HepG2 (cell line): ENCODE measurements around the gene CACNG4. TPM values are rescaled to one million over a fixed set of nuclear protein-coding genes. Genes with fewer than 3 reads are reported as not detected.

Source experiments
- ATAC-seq: fragments of 200-7000 bp; cut with Tn5 transposase; 3 replicates; pipeline ENCODE4 v1.9.1; 2020; ENCODE audit warnings: mild to moderate bottlenecking, moderate library complexity
- Bru-seq: library from RNA; stranded (reverse); fragments of 400-500 nt; gene quantifications from one replicate; lab custom pipeline; 2021; lab: Mats Ljungman, UMichigan
- BruChase-seq, 2 experiments: library from RNA; stranded (reverse); fragments of 400-500 nt; gene quantifications; one replicate each; lab custom pipeline; 2021; lab: Mats Ljungman, UMichigan
- BruUV-seq: library from RNA; stranded (reverse); fragments of 400-500 nt; replicated peaks from 2 replicates; lab custom pipeline; 2021; lab: Mats Ljungman, UMichigan
- CTCF ChIA-PET: fragments of 300-600 bp; formaldehyde crosslinking; extraction: SDS; loops from one replicate; lab custom pipeline; 2021; ENCODE audit warnings: low total read pairs, inconsistent platforms, low intra/inter-chr PET ratio; lab: Yijun Ruan, JAX
- POLR2A ChIA-PET: fragments of 350-600 bp; sonication (Branson Sonifier 250); formaldehyde crosslinking; loops from one replicate; lab custom pipeline; 2020; ENCODE audit warnings: antibody characterized with exemption, inconsistent platforms; lab: Yijun Ruan, JAX
- DNase-seq: peaks from one replicate; pipeline ENCODE4 v3.0.0-alpha.2; 2015; ENCODE audit warnings: low spot score
- FAIRE-seq: peaks from 3 replicates; lab custom pipeline; 2011; peaks lifted over from hg19 to GRCh38; lab: Jason Lieb, UNC
- H2AFZ ChIP-seq: one replicate; pipeline ENCODE4 v1.6.1; 2011; ENCODE audit warnings: low read length, inconsistent platforms
- H3K27ac ChIP-seq: fragments of 300-600 bp; 3 replicates; pipeline ENCODE4 v1.8.0; 2011; ENCODE audit warnings: mixed run types, mild to moderate bottlenecking, mixed read lengths, low read length, inconsistent platforms; ENCODE audit not compliant: insufficient read depth; ENCODE audit errors: extremely low read length
- H3K27me3 ChIP-seq, 2 experiments: fragments of 200-600 bp in 1 of 2; 2 replicates in 1 of 2; 3 replicates in 1 of 2; pipeline versions ENCODE4 v1.6.0 to v1.8.0; 2011; ENCODE audit warnings: low read length in 2 of 2, mild to moderate bottlenecking in 2 of 2, moderate library complexity in 2 of 2, inconsistent platforms in 1 of 2; ENCODE audit not compliant: insufficient read depth in 2 of 2, control insufficient read depth in 1 of 2
- H3K36me3 ChIP-seq, 2 experiments: fragments of 200-600 bp in 1 of 2; replicated peaks in 1 of 2; 2 replicates in 1 of 2; 3 replicates in 1 of 2; pipeline versions ENCODE4 v1.5.1 to v1.8.0; 2011; ENCODE audit warnings: low read length in 2 of 2, inconsistent platforms in 1 of 2; ENCODE audit not compliant: insufficient read depth in 2 of 2, control insufficient read depth in 1 of 2
- H3K4me1 ChIP-seq: 2 replicates; pipeline ENCODE4 v1.5.1; 2012; ENCODE audit warnings: low read length, inconsistent platforms; ENCODE audit not compliant: insufficient read depth
- H3K4me2 ChIP-seq: 2 replicates; pipeline ENCODE4 v1.6.0; 2011; ENCODE audit warnings: low read depth, low read length, inconsistent platforms
- H3K4me3 ChIP-seq, 3 experiments: fragments of 200-600 bp in 1 of 3; sonication (generic), shearing (Covaris generic) in 1 of 3; replicated peaks in 1 of 3; 2 replicates each; pipeline ENCODE4 v1.5.1; 2011 to 2016; ENCODE audit warnings: low read length in 3 of 3, inconsistent platforms in 2 of 3, low read depth in 2 of 3, mild to moderate bottlenecking in 2 of 3, control low read depth in 1 of 3, mixed read lengths in 1 of 3; ENCODE audit not compliant: insufficient read depth in 1 of 3
- H3K79me2 ChIP-seq: one replicate; pipeline ENCODE4 v1.6.1; 2011; ENCODE audit warnings: low read length, inconsistent platforms; ENCODE audit not compliant: insufficient read depth
- H3K9ac ChIP-seq: 2 replicates; pipeline ENCODE4 v1.6.0; 2011; ENCODE audit warnings: mild to moderate bottlenecking, low read depth, low read length, inconsistent platforms; ENCODE audit not compliant: insufficient read depth
- H3K9me3 ChIP-seq: 2 replicates; pipeline ENCODE4 v1.5.1; 2012; ENCODE audit warnings: mild to moderate bottlenecking, low read length
- H4K20me1 ChIP-seq: 2 replicates; pipeline ENCODE4 v1.6.0; 2011; ENCODE audit warnings: inconsistent platforms, mild to moderate bottlenecking, low read length, moderate library complexity; ENCODE audit not compliant: insufficient read depth
- EZH2 ChIP-seq: conservative IDR thresholded peaks from 2 replicates; pipeline ENCODE4 v1.6.1; 2012; ENCODE audit warnings: mild to moderate bottlenecking, low read depth, low read length, moderate library complexity
- RNF2 ChIP-seq: fragments of 450-650 bp; conservative IDR thresholded peaks from 2 replicates; pipeline ENCODE4 v1.6.1; 2016; ENCODE audit warnings: low read depth
- SALL1 ChIP-seq: sonication (generic); formaldehyde crosslinking; IDR thresholded peaks from 2 replicates; pipeline ENCODE4 v1.8.0; 2022; ENCODE audit warnings: mild to moderate bottlenecking, missing genetic modification reagents
- SMARCE1 ChIP-seq: fragments of 450-650 bp; IDR thresholded peaks from 2 replicates; pipeline ENCODE4 v1.6.1; 2017; ENCODE audit warnings: borderline replicate concordance
- WGBS: methylation state at CpG from one replicate; pipeline ENCODE4 v1.1.6; 2017; ENCODE audit warnings: low lambda C conversion rate; 5-methylcytosine and 5-hydroxymethylcytosine counted together
- in situ Hi-C: cut with HindIII; loops from 2 replicates; pipeline ENCODE4 v1.10.0; 2017; ENCODE audit warnings: low pct_unique_long_range_greater_than_20kb; ENCODE audit not compliant: extremely low pct_ligation_motif_present
- intact Hi-C: fragments of 100-400 bp; cut with micrococcal nuclease; formaldehyde crosslinking; loops from one replicate; pipeline ENCODE4 v1.10.0; 2022; ENCODE audit not compliant: unreplicated experiment
- long read RNA-seq, 2 experiments: library from RNA in 1 of 2; library from polyadenylated mRNA in 1 of 2; stranded (forward) in 1 of 2; unstranded in 1 of 2; transcript quantifications; one replicate each; pipeline ENCODE4 v2.0.0, GENCODE V29; 2019 to 2022
- polyA minus RNA-seq, 3 experiments: library from RNA; depleted of rRNA, polyadenylated mRNA; stranded (reverse); fragments of >200 nt; gene quantifications; 2 replicates each; pipeline ENCODE4 v1.2.3, GENCODE V29; 2011; ENCODE audit warnings: low replicate concordance in 1 of 3
- polyA plus RNA-seq, 8 experiments: library from polyadenylated mRNA; depleted of rRNA in 3 of 8; stranded (reverse) in 7 of 8; unstranded in 1 of 8; fragments of >200 nt; fragmentation: Illumina TruSeq in 4 of 8; extraction: Trizol in 4 of 8; gene quantifications; 2 replicates each; pipeline versions ENCODE4 v1.2.1 to v1.2.3, GENCODE V29; 2011 to 2016; ENCODE audit warnings: low read depth in 4 of 8, missing spikeins in 1 of 8, mixed read lengths in 1 of 8; ENCODE audit not compliant: insufficient read depth in 1 of 8
- total RNA-seq, 5 experiments: library from RNA; depleted of rRNA; stranded (reverse); fragments of >200 nt; fragmentation: Illumina TruSeq; extraction: Trizol; gene quantifications; 2 replicates each; pipeline ENCODE4 v1.2.3, GENCODE V29; 2016; ENCODE audit warnings: low read depth in 1 of 5
- TF ChIP-seq, protein P1 (sequence below): sonication (generic); formaldehyde crosslinking; IDR thresholded peaks from 2 replicates; pipeline ENCODE4 v1.5.0; 2020; ENCODE audit warnings: missing genetic modification reagents

The CACNG4 gene
- total RNA-seq (2016; rRNA removed; fragmentation: Illumina TruSeq; extraction: Trizol) = 0.09 and 0.11 TPM in 2 replicates
- total RNA-seq (2016; cell fraction: cytosol; rRNA removed; fragmentation: Illumina TruSeq; extraction: Trizol; ENCODE audit: low read depth) = 0.09 and 0.10 TPM in 2 replicates
- 0.09 TPM in 2 replicates for total RNA-seq (2016; cell fraction: insoluble cytoplasmic fraction; rRNA removed; fragmentation: Illumina TruSeq; extraction: Trizol)
- total RNA-seq (2016; cell fraction: membrane; rRNA removed; fragmentation: Illumina TruSeq; extraction: Trizol) = 0.17 and 0.19 TPM in 2 replicates
- not detected in 2 replicates for total RNA-seq (2016; cell fraction: nucleus; rRNA removed; fragmentation: Illumina TruSeq; extraction: Trizol)
- 0.09 and 0.17 TPM in 2 replicates for polyA plus RNA-seq (2011; rRNA removed)
- polyA plus RNA-seq (2011; cell fraction: cytosol; rRNA removed) = 0.14 and 0.19 TPM in 2 replicates
- polyA plus RNA-seq (2011; cell fraction: nucleus; rRNA removed) = 0.07 and 0.21 TPM in 2 replicates
- polyA plus RNA-seq (2012) = 0.08 and 0.12 TPM in 2 replicates
- 0.12 and 0.14 TPM in 2 replicates for polyA plus RNA-seq (2016; cell fraction: cytosol; fragmentation: Illumina TruSeq; extraction: Trizol; ENCODE audit: low read depth)
- 0.09 TPM in 1 of 2 replicates, not detected in the other for polyA plus RNA-seq (2016; cell fraction: insoluble cytoplasmic fraction; fragmentation: Illumina TruSeq; extraction: Trizol; ENCODE audit: low read depth)
- 0.17 and 0.26 TPM in 2 replicates for polyA plus RNA-seq (2016; cell fraction: membrane; fragmentation: Illumina TruSeq; extraction: Trizol; ENCODE audit: low read depth)
- polyA plus RNA-seq (2016; cell fraction: nucleus; fragmentation: Illumina TruSeq; extraction: Trizol; ENCODE audit: insufficient read depth, low read depth) = not detected in 2 replicates
- polyA minus RNA-seq (2011; rRNA and poly(A)+ RNA removed; ENCODE audit: low replicate concordance) = 0.22 TPM in 1 of 2 replicates, not detected in the other
- not detected in 2 replicates for polyA minus RNA-seq (2011; cell fraction: cytosol; rRNA and poly(A)+ RNA removed)
- not detected in 2 replicates for polyA minus RNA-seq (2011; cell fraction: nucleus; rRNA and poly(A)+ RNA removed)
- percentile 18 among the genes with signal in this experiment for Bru-seq, nascent RNA
- BruChase-seq, experiment 1, labeled RNA remaining after a 6-hour chase = percentile 16 among the genes with signal in this experiment
- BruChase-seq, experiment 2, labeled RNA remaining after a 2-hour chase = percentile 20 among the genes with signal in this experiment
- long read RNA-seq, experiment 1 = 0 reads
- long read RNA-seq, experiment 2 = 0 reads

DNA sequence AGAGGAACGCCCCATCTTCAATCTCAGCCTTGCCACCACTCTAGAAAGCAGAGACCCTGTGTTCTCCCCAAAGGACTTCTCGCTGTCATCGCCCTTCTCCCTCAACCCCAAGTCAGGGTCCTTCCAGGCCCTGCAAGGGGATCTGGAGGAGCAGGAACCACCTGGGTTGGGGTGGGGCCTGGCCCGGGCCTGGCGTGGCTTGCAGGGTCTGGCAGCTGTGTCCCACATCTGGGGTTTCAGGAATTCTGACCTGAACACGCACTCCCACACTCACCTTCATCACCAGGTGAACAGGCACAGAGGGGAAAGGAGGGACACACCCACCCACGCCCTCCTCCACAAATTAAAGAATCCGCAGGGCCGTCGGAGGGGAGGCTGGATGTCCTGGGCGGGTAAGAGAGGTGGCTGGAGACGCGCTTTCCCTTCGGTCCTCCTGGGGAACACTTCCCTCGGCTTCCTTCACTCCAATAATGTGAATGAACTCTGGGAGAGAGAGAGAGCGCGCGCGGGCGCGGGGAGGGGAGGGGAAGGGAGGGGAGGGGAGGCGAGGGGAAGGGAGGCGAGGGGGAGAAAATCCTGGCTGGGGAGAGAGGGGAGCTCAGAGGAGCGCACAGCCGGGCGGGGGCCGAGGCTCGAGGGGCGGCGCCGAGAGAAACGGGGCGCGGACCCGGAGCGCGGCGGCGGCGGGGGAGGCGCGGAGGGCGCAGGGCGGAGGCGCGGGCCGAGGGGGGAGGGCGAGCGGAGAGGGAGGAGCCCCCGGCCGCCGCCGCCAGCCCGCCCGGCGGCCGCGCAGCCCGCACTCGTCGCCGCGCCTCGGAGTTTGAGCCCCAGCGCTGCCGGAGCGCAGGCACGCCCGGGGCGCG, at the start of gene CACNG4:
TSS of gene CACNG4 (plus strand) at position 799 of the 863 bp plus-strand sequence. CDS start 205 bp downstream, outside the sequence.
- no peak for TF ChIP-seq SMARCE1
- peak; percentile 26; the same call in 1 of the 2 replicates for TF ChIP-seq SALL1 (CRISPR knock-in tag)
- TF ChIP-seq EZH2 = peak; percentile 95
- TF ChIP-seq, protein P1, sequence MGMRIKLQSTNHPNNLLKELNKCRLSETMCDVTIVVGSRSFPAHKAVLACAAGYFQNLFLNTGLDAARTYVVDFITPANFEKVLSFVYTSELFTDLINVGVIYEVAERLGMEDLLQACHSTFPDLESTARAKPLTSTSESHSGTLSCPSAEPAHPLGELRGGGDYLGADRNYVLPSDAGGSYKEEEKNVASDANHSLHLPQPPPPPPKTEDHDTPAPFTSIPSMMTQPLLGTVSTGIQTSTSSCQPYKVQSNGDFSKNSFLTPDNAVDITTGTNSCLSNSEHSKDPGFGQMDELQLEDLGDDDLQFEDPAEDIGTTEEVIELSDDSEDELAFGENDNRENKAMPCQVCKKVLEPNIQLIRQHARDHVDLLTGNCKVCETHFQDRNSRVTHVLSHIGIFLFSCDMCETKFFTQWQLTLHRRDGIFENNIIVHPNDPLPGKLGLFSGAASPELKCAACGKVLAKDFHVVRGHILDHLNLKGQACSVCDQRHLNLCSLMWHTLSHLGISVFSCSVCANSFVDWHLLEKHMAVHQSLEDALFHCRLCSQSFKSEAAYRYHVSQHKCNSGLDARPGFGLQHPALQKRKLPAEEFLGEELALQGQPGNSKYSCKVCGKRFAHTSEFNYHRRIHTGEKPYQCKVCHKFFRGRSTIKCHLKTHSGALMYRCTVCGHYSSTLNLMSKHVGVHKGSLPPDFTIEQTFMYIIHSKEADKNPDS (CRISPR knock-in tag) = no peak
- 0 out of 2 replicates have a peak, but pooled peaks have one; percentile 10 for TF ChIP-seq RNF2
- TF ChIP-seq, all 625 proteins: peak for 3
- BruUV-seq = no TSS peak

More for the DNA sequence above, at the start of gene CACNG4:
- H3K4me1 ChIP-seq = peaks cover 12% of the 10 kb centered on the region
- no peak within 1 kb of the TSS for H3K9ac ChIP-seq
- DNase-seq (no peak), FAIRE-seq (no peak), ATAC-seq (peak; percentile 6; the same call in 1 of the 3 replicates)
- POLR2A ChIA-PET = no interaction called here
- in situ Hi-C loops = no loop called here
- H3K27me3 ChIP-seq = peaks cover 9 to 73% of the 10 kb centered on the region in 2 experiments; a peak in 4 of 5 replicates
- intact Hi-C loops = no loop called here
- WGBS = 9% methylated on average over 40 of the region's 71 CpGs
- H3K4me2 ChIP-seq = peak within 1 kb of the TSS; percentile 54
- H3K27ac ChIP-seq = no peak within 1 kb of the TSS
- H3K79me2 ChIP-seq = no peaks in the 10 kb centered on the region
- peak within 1 kb of the TSS; percentile 27 to 66 (median 35); a peak in 4 of 6 replicates for H3K4me3 ChIP-seq
- H3K9me3 ChIP-seq = no peaks in the 10 kb centered on the region
- H3K36me3 ChIP-seq = no peaks in the 10 kb centered on the region
- CTCF ChIA-PET = no interaction called here
- H4K20me1 ChIP-seq = no peaks in the 10 kb centered on the region
- H2AFZ ChIP-seq = no peak within 1 kb of the TSS
